Stomach (tissue), 9 donors: Measurements from ENCODE around the gene MAMDC2. TPM values are rescaled to one million over a fixed set of nuclear protein-coding genes. Genes with fewer than 3 reads are reported as not detected.
A peak's percentile ranks its signal among the peaks of the same experiment; 100 is the strongest.

Source experiments
- DNase-seq, 2 donors: peaks; one replicate each; pipeline versions ENCODE4 v3.0.0 to v3.0.0-alpha.2; 2013 to 2019
- H3K27ac ChIP-seq, 5 donors: fragments of 200-600 bp in 4 of 5; sonication (generic) in 4 of 5; one replicate each; pipeline ENCODE4 v1.5.1; 2013 to 2019; ENCODE audit warnings: mild to moderate bottlenecking in 1 of 5, moderate library complexity in 1 of 5
- H3K27me3 ChIP-seq, 3 donors: fragments of 200-600 bp; sonication (generic); one replicate each; pipeline ENCODE4 v1.5.1; 2017 to 2019; ENCODE audit warnings: mixed run types in 1 of 3
- H3K36me3 ChIP-seq, 4 donors: fragments of 200-600 bp; sonication (generic); 1 replicate in 3 of 4; 2 replicates in 1 of 4; pipeline ENCODE4 v1.5.1; 2016 to 2019
- H3K4me1 ChIP-seq, 4 donors: fragments of 200-600 bp; sonication (generic); one replicate each; pipeline ENCODE4 v1.5.1; 2016 to 2019
- H3K4me3 ChIP-seq, 4 donors: fragments of 200-600 bp; sonication (generic) in 3 of 4; one replicate each; pipeline ENCODE4 v1.5.1; 2016 to 2019; ENCODE audit warnings: mild to moderate bottlenecking in 1 of 4
- H3K9me3 ChIP-seq, 4 donors: fragments of 200-600 bp; sonication (generic); one replicate each; pipeline ENCODE4 v1.5.1; 2016 to 2019
- EP300 ChIP-seq: sonication (generic); formaldehyde crosslinking; IDR thresholded peaks from one replicate; pipeline ENCODE4 v1.6.1; 2017; ENCODE audit warnings: antibody characterized with exemption
- POLR2A ChIP-seq, 4 donors: fragments of 450-650 bp; IDR thresholded peaks; one replicate each; pipeline ENCODE4 v1.6.1; 2016; ENCODE audit warnings: antibody characterized with exemption in 4 of 4, control low read depth in 2 of 4, mild to moderate bottlenecking in 1 of 4, moderate library complexity in 1 of 4
- POLR2AphosphoS5 ChIP-seq, 3 donors: sonication (generic); formaldehyde crosslinking; IDR thresholded peaks; one replicate each; pipeline ENCODE4 v1.6.1; 2016; ENCODE audit warnings: antibody characterized with exemption in 3 of 3
- WGBS, 5 donors: extraction: QIAGEN DNeasy Blood & Tissue Kit in 3 of 5; methylation state at CpG; one replicate each; pipeline versions ENCODE4 v1.1.5 to v1.1.7; 2013 to 2018; 5-methylcytosine and 5-hydroxymethylcytosine counted together
- intact Hi-C: fragments of 100-400 bp; cut with DNase I; formaldehyde crosslinking; loops from one replicate; pipeline ENCODE4 v1.15.1; 2023; ENCODE audit warnings: low total_unique reads
- polyA plus RNA-seq, 3 donors: library from polyadenylated mRNA; stranded (reverse); fragments of 200-250 nt; gene quantifications; one replicate each; pipeline ENCODE4 v1.2.3, GENCODE V29; 2013
- total RNA-seq, 5 donors: library from RNA; depleted of rRNA; stranded (reverse); fragments of >200 nt; gene quantifications; one replicate each; pipeline versions ENCODE4 v1.1.0 to v1.2.3, GENCODE V29; 2014 to 2016
- TF ChIP-seq, protein P1 (sequence below), 7 experiments: fragments of 450-650 bp in 4 of 7; fragments of 200-600 bp in 3 of 7; sonication (generic) in 3 of 7; IDR thresholded peaks; one replicate each; pipeline ENCODE4 v1.5.1; 2016 to 2019; ENCODE audit warnings: antibody characterized with exemption in 7 of 7, control low read depth in 2 of 7, mild to moderate bottlenecking in 1 of 7
- donor health status: healthy with polysubstance abuse.
- donor health status: Bipolar disorder and iron deficiency.
- donor health status: healthy.

Gene MAMDC2
- total and polyA plus RNA-seq, 8 donors = 7.0 to 91.4 (median 22.0) TPM

- no peak overlapping the region for H3K4me3 ChIP-seq
- H3K9me3 ChIP-seq = no peaks in the 10 kb centered on the region
- TF ChIP-seq EP300 (no peak), POLR2AphosphoS5 (IDR thresholded peaks at IDR 0.05) (no peak), POLR2A (IDR thresholded peaks at IDR 0.05) (no peak)
- TF ChIP-seq, protein P1, sequence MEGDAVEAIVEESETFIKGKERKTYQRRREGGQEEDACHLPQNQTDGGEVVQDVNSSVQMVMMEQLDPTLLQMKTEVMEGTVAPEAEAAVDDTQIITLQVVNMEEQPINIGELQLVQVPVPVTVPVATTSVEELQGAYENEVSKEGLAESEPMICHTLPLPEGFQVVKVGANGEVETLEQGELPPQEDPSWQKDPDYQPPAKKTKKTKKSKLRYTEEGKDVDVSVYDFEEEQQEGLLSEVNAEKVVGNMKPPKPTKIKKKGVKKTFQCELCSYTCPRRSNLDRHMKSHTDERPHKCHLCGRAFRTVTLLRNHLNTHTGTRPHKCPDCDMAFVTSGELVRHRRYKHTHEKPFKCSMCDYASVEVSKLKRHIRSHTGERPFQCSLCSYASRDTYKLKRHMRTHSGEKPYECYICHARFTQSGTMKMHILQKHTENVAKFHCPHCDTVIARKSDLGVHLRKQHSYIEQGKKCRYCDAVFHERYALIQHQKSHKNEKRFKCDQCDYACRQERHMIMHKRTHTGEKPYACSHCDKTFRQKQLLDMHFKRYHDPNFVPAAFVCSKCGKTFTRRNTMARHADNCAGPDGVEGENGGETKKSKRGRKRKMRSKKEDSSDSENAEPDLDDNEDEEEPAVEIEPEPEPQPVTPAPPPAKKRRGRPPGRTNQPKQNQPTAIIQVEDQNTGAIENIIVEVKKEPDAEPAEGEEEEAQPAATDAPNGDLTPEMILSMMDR (IDR thresholded peaks at IDR 0.05) = no peak
- peak overlapping the region in 1 of 5 donors; percentile 64 for H3K27ac ChIP-seq
- no peaks in the 10 kb centered on the region for H3K36me3 ChIP-seq
- intact Hi-C loops = no loop called here
- H3K4me1 ChIP-seq = peaks cover 0 to 20% (median 9%) of the 10 kb centered on the region in 4 donors
- H3K27me3 ChIP-seq = no peaks in the 10 kb centered on the region
- DNase-seq = no peak
Measured at GRCh38 chr9:70094747-70095146, 51.1 kb downstream of the MAMDC2 start.

DNA sequence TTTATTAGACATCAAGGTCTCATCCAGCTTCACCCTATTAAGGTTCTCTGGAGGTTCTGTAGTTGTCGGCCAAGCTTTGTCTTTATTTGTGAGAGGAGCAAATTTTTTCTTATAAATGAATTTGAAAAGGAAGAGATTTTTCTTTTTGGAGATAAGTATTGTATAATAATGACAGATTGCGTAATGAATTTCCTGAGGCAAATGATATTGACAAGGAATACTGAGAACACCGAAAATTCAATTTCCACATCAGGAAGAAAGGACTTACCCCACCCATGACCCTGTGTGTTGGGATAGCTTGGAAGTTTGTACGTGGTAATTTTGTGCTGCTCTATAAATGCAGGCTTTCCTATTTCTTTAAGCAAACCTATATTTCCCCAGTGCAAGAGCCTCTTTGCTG, 53.5 kb downstream of the MAMDC2 start:
- H3K4me1 ChIP-seq = peaks cover 0 to 20% (median 6%) of the 10 kb centered on the region in 4 donors
- intact Hi-C loops = no loop called here
- WGBS, 5 donors = 75 to 83% (median 81%) methylated on average over 4 of the region's 4 CpGs
- no peak overlapping the region for H3K27ac ChIP-seq
- TF ChIP-seq POLR2A (IDR thresholded peaks at IDR 0.05) = no peak
- TF ChIP-seq EP300 = no peak
- TF ChIP-seq, protein P1 (IDR thresholded peaks at IDR 0.05) = no peak
- no peak for TF ChIP-seq POLR2AphosphoS5 (IDR thresholded peaks at IDR 0.05)
- no peaks in the 10 kb centered on the region for H3K27me3 ChIP-seq
- no peaks in the 10 kb centered on the region for H3K9me3 ChIP-seq
- H3K4me3 ChIP-seq = no peak overlapping the region
- H3K36me3 ChIP-seq = no peaks in the 10 kb centered on the region
- no peak for DNase-seq

- intact Hi-C loops = no loop called here
- Histone ChIP-seq H3K4me3 (no peak overlapping the region), H3K27me3 (no peaks in the 10 kb centered on the region), H3K9me3 (no peaks in the 10 kb centered on the region), H3K27ac (peak overlapping the region in 3 of 5 donors; percentile 20 to 74 (median 42)), H3K36me3 (no peaks in the 10 kb centered on the region), H3K4me1 (peaks cover 0 to 11% (median 2%) of the 10 kb centered on the region in 4 donors)
- peak in 1 of 3 donors; percentile 62 for TF ChIP-seq POLR2AphosphoS5 (IDR thresholded peaks at IDR 0.05)
- no peak for TF ChIP-seq POLR2A (IDR thresholded peaks at IDR 0.05)
- TF ChIP-seq EP300 = peak; percentile 96
- TF ChIP-seq, protein P1 (IDR thresholded peaks at IDR 0.05) = no peak
- WGBS, 5 donors = 42 to 68% (median 56%) methylated on average over 4 of the region's 4 CpGs
- peak in 1 of 2 donors; percentile 42 for DNase-seq
Measured at GRCh38 chr9:70100362-70100761, 56.7 kb downstream of the MAMDC2 start.

GRCh38 chr9:70101265-70101664, 57.6 kb downstream of the MAMDC2 start:
- 67 to 87% (median 80%) methylated on average over 1 of the region's 1 CpG for WGBS, 5 donors
- intact Hi-C loops = no loop called here
- Histone ChIP-seq H3K27ac (peak overlapping the region in 1 of 5 donors; percentile 74), H3K27me3 (no peaks in the 10 kb centered on the region), H3K36me3 (no peaks in the 10 kb centered on the region), H3K9me3 (no peaks in the 10 kb centered on the region), H3K4me1 (peaks cover 0 to 11% (median 2%) of the 10 kb centered on the region in 4 donors), H3K4me3 (no peak overlapping the region)
- TF ChIP-seq, protein P1 (IDR thresholded peaks at IDR 0.05) = no peak
- TF ChIP-seq POLR2AphosphoS5 (IDR thresholded peaks at IDR 0.05) (no peak), EP300 (no peak), POLR2A (IDR thresholded peaks at IDR 0.05) (no peak)
- no peak for DNase-seq
